LNCAP (cell line): ENCODE results near the gene WWOX.

Experiments
- TF ChIP-seq, protein P1 (sequence below): fragments of 450-650 bp; IDR thresholded peaks from 2 replicates; pipeline ENCODE4 v1.5.1; 2017; ENCODE audit warnings: mild to moderate bottlenecking

Gene WWOX

DNA sequence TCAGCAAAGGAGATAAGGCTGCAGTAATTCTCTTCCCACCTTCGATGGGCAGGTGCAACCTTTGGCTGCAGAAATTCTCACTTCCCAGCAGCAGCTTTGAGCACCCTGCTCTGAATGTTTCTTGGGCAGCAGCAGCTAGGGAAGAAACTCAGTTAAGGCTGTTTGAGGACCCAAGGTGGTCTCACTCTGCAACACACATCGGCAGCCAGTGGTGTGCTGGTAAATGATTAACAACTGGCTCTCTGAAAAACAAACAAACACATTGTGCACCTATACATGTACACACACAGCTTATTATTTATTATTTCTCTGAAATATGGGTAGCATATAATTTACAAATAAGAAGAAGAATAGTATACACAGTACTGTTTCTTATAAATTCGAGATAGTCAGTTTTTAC lies 685.8 kb downstream of the WWOX start:
- TF ChIP-seq, protein P1, sequence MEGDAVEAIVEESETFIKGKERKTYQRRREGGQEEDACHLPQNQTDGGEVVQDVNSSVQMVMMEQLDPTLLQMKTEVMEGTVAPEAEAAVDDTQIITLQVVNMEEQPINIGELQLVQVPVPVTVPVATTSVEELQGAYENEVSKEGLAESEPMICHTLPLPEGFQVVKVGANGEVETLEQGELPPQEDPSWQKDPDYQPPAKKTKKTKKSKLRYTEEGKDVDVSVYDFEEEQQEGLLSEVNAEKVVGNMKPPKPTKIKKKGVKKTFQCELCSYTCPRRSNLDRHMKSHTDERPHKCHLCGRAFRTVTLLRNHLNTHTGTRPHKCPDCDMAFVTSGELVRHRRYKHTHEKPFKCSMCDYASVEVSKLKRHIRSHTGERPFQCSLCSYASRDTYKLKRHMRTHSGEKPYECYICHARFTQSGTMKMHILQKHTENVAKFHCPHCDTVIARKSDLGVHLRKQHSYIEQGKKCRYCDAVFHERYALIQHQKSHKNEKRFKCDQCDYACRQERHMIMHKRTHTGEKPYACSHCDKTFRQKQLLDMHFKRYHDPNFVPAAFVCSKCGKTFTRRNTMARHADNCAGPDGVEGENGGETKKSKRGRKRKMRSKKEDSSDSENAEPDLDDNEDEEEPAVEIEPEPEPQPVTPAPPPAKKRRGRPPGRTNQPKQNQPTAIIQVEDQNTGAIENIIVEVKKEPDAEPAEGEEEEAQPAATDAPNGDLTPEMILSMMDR, result no peak

DNA sequence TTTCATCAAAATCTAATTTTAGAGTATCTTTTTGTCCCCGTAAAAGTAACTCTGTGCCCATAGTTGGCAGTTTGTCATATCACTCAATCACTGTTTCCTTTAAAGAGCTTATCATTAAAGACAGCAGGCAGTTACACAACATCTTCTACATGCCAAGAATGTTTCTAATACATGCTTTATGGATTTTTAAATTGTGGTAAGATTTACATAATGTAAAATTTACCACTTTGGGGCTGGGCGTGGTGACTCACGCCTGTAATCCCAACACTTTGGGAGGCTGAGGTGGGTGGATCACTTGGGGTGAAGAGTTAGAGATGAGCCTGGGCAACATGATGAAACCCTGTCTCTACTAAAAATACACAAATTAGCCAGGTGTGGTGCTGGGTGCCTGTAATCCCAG lies 687.2 kb downstream of the WWOX start:
- TF ChIP-seq, protein P1, result no peak

DNA sequence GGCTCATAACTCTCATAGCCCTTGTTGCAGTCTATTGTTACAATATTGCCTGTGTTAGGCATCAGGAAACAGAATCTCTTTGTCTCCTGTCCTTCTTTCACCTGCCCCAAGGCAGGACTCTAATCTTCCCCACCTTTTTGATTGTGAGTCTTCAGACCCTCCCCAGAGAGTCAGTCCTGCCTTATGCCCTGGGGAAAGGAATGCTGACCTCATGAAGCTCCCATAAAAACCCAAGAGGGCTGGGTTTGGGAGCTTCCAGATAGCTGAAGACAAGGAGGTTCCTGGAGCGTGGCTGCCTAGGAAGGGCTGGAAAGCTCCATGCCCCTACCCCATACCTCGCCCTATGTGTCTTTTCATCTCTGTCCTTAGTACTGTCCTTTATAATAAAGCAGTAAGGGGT lies 688.8 kb downstream of the WWOX start:
- TF ChIP-seq, protein P1, result no peak

DNA sequence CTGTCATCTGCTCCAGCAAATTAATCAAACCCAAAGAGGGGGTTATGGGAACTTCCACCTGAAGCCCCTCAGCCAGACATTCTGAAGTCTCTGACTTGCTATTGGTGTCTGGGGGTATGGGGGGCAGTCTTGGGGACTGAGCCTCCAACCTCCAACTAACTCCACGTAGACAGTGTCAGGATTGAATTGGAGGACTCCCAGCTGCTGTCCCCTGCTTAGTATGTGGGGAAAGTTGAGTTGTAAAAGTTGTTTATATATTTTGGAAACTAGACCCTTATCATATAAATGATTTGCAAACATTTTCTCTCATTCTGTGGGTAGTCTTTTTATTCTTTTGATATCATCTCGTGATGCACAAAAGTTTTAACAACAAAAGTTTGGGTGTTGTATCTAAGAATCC lies 689.2 kb downstream of the WWOX start:
- TF ChIP-seq, protein P1, result no peak

DNA sequence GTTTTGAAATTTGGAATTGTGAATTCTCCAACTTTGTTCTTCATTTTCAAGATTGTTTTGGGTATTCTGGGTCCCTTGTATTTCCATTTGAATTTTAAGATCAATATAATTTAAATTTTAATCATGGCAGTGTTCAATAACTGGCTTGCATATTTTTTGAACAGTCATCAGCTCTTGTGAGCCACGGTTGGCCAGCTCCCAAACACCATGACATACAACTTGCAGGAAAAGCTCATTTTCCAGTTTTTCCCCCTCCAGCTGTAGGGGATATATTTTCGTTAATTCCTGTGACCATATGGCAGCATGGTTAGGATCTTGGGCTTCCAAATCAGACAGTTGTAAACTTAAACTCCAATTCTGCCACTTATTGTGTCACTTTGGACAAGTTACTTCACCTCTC lies 690.1 kb downstream of the WWOX start:
- TF ChIP-seq, protein P1, result no peak

DNA sequence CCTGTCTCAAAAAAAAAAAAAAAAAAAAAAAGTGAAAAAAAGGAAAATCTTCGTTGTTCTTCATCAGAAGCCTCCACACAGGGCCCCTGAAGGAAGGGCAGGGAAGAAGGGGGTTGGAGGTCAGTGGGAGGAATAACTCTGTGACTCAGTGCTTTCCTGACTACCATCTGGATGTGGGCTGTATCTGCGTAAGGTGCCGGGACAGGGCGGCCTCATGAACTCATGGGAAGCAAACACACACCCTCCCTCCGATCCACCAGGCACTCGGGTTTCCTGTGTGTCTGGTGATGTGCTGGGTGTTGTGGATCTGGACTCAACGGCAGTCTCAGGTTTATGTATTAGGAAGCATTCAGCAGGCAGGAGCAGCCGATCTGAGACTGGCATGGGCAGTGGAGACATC lies 691.6 kb downstream of the WWOX start:
- TF ChIP-seq, protein P1, result no peak

DNA sequence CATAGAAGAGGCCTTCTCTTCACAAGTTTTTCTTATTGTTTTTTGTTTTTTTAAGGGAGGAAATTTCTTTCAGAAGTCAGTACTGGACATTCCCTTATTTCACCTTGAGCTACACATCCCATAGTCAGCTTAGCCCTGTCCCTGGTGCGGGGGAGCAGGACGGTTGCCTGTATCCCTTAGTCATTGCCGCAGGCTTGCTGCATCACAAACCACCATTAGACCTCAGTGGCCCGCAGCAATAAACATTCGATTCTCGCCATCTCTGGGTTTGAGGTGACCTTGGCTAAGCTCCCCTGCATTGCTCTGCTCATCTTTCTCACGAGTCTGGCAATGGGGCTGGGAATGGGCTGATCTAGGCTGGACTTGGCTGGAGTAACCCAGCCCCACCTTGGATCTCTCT lies 692.5 kb downstream of the WWOX start:
- TF ChIP-seq, protein P1, result no peak

DNA sequence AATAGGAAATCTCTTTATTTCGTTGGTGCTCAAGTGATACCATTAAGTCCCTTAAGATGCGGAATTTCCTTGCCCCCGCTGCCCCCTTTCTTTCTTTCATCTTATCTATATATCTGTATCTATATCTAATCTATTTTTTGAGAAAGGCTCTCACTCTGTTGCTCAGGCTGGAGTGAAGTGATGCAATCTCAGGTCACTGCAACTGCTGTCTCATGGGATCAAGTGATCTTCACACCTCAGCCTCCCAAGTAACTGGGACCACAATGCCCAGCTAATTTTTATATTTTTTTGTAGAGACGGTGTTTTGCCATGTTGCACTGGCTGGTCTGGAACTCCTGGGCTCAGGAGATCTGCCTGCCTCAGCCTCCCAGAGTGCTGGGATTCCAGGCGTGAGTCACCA lies 693.5 kb downstream of the WWOX start:
- TF ChIP-seq, protein P1, result no peak
